ENCODE data around the gene NECTIN3.

NECTIN3 gene

GRCh38 chr3:111081008-111081545, 9.5 kb downstream of the NECTIN3 start:
- peak; percentile 45 for DNase-seq (ENCODE audit: low read depth, low spot score)

DNA sequence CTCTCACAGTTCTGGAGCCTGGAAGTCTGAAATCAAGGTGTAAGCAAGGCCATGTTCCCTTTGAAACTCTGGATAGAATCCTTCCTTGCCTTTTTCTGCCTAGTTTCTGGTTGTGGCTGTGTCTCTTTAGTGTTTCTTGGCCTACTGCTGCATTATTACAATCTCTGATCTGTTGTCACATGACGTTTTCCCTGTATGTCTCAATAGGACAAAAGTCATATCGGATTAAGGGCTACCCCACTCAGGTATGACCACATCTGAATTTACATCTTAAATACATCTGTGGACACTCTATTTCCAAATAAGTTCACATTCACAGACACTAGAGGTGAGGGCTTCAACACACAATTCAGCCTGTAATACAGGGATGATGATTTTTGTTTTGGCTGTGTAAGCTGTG, 13.3 kb downstream of the NECTIN3 start:
- DNase-seq (ENCODE audit: low read depth, low spot score), result no peak

GRCh38 chr3:111087924-111088469, 16.4 kb downstream of the NECTIN3 start:
- DNase-seq (ENCODE audit: low read depth, low spot score), result no peak

- no peak for DNase-seq (ENCODE audit: low read depth, low spot score)
Measured at GRCh38 chr3:111096487-111097209, 25.0 kb downstream of the NECTIN3 start.

GRCh38 chr3:111103807-111104206, 32.2 kb downstream of the NECTIN3 start:
- no peak for DNase-seq (ENCODE audit: low read depth, low spot score)

GRCh38 chr3:111106993-111107661, 35.5 kb downstream of the NECTIN3 start:
- no peak for DNase-seq (ENCODE audit: low read depth, low spot score)

GRCh38 chr3:111107662-111108035, 36.0 kb downstream of the NECTIN3 start:
- peak; percentile 50 for DNase-seq (ENCODE audit: low read depth, low spot score)

DNA sequence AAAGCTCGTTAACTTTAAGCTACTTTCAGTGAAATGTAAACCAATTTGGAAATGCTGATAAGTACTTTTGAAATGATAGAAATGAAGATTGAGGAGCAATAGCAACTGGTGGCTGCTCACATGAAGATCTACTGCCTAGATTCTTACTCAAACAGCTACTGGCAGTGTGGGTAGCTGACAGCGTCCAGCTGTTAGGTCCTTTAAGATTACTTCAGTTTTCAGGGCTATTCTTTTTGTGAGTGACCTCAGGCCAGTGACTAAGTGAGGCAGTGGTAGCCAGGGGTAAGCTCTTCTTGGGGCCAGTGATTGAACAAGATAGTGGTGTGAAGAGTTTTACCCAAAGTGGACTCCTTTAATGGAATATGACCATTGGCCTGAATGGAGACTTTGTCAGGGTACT, 41.3 kb downstream of the NECTIN3 start:
- no peak for DNase-seq (ENCODE audit: low read depth, low spot score)

DNA sequence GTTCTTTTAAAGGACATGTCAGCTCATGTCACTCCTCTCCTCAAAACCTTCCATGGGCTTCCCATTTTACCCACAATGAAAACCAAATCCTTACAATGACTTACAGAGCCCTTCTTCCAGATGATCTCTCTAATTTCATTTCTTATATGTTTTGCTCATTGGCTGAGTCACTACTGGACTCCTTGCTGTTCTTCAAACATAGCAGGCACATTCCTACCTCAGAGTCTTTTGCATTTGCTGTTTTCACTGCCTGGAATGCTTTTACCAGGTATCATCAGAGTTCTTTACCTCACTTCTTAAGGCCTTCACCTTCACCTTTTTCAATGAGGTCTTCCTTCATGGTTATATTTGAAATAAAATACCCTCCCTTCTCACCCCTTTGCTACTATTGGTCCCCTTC, 57.3 kb downstream of the NECTIN3 start:
- DNase-seq (ENCODE audit: low read depth, low spot score), result peak; percentile 42

GRCh38 chr3:111130827-111131226, 59.2 kb downstream of the NECTIN3 start:
- DNase-seq (ENCODE audit: low read depth, low spot score), result no peak

GRCh38 chr3:111134302-111134701, 62.7 kb downstream of the NECTIN3 start:
- DNase-seq (ENCODE audit: low read depth, low spot score), result no peak

GRCh38 chr3:111151438-111151837, 79.8 kb downstream of the NECTIN3 start:
- DNase-seq (ENCODE audit: low read depth, low spot score), result peak; percentile 82

DNA sequence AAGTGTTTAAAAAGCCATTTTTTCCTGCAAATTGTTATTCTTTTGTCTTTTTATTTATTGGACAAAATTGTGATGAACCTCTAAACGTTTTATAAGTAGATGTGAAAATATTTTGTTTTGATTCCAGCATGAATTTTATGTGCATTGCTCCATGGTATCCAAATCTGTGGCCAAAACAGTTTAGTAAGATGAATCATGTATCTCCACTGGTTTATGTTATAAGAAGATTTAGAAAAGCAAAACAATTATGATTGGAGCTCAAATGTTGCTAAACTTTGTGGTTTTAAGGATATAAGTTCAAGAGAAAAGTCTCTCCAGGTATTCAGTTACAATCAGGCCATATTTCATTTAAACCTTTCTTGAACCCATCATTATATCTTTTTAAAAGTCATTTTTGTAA, 80.9 kb downstream of the NECTIN3 start:
- no peak for DNase-seq (ENCODE audit: low read depth, low spot score)

DNA sequence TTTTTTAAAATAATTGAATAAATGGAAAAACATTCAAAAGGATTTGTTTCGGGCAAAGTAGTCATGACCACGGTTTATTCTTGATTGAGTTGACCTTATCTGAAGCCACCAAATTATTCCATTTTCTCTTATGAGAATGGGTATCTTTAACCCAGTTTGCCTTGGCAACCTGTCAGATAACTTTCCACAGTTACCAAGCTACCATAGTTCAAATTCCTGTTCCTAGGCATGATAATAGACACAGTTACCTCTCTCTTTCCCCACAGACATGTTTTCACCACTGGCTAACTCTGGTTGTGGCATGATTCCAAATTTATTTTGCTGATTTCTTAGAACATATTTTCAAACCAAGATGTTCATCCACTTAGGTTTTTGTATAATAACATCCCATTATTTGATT, 84.9 kb downstream of the NECTIN3 start:
- DNase-seq (ENCODE audit: low read depth, low spot score), result peak; percentile 73

GRCh38 chr3:111159391-111159790, 87.8 kb downstream of the NECTIN3 start:
- DNase-seq (ENCODE audit: low read depth, low spot score), result peak; percentile 34

DNA sequence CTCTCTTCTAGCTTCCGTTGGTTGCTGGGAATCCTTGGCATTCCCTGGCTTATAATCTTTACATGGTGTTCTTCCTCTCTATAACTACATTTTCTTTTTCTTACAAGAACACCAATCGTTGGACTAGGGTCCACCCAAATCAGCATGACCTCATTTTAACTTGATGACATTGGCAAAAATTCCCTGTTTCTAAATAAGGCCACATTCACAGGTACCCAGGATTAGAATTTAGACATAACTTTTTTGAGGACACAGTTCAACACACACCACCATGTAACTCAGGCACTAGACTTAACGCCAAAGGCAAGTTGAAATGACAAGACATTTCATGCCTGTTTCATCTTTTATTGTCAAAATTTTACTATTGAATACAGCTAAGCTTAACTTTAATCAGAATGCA, 93.0 kb downstream of the NECTIN3 start:
- no peak for DNase-seq (ENCODE audit: low read depth, low spot score)

- DNase-seq (ENCODE audit: low read depth, low spot score), result no peak
Measured at GRCh38 chr3:111165411-111165810, 93.8 kb downstream of the NECTIN3 start.

- DNase-seq (ENCODE audit: low read depth, low spot score), result peak; percentile 35
Measured at GRCh38 chr3:111173328-111173900, 101.8 kb downstream of the NECTIN3 start.

DNA sequence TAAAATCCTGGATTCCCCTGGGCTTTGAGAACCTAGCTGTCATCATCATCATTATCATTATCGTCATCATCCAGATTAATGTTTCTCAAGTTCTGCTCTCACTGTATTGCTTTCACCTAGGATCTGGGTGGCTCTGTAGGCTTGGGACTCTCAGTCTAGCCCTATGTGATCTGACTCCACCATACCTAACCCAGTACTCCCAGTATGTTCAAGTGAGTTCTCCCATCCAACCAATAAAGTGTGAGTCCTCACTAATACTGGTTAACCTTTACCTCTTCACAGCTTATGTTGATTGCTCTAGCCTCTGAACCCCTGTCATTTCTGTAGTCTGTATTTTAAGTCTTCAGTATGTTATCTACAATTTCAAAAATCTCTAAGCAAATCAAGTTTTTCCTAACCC, 102.3 kb downstream of the NECTIN3 start:
- no peak for DNase-seq (ENCODE audit: low read depth, low spot score)

DNA sequence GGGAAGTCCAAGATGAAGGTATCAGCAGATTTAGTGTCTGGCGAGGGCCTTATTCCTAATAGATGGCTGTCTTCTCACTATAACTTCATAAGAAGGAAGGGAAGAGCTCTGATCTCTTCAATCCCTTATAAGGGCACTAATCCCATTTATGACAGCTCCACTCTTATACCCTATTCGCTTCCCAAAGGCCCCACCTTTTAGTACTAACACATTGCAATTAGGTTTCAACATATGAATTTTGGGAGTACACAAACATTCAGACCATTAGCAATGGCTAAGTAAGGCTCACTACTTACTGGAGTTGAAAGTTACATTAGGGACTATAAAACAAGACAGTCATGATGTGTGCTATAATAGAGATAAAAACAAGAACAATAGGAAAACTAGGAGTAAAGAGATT, 118.9 kb downstream of the NECTIN3 start:
- no peak for DNase-seq (ENCODE audit: low read depth, low spot score)

GRCh38 chr3:111193472-111193871, 121.9 kb downstream of the NECTIN3 start:
- DNase-seq (ENCODE audit: low read depth, low spot score), result no peak

- DNase-seq (ENCODE audit: low read depth, low spot score), result peak; percentile 40
Measured at GRCh38 chr3:111194048-111194447, 122.4 kb downstream of the NECTIN3 start.

All from astrocyte of the hippocampus (primary cell).